ENCODE data around the gene DNAJC8.

The DNAJC8 gene

DNA sequence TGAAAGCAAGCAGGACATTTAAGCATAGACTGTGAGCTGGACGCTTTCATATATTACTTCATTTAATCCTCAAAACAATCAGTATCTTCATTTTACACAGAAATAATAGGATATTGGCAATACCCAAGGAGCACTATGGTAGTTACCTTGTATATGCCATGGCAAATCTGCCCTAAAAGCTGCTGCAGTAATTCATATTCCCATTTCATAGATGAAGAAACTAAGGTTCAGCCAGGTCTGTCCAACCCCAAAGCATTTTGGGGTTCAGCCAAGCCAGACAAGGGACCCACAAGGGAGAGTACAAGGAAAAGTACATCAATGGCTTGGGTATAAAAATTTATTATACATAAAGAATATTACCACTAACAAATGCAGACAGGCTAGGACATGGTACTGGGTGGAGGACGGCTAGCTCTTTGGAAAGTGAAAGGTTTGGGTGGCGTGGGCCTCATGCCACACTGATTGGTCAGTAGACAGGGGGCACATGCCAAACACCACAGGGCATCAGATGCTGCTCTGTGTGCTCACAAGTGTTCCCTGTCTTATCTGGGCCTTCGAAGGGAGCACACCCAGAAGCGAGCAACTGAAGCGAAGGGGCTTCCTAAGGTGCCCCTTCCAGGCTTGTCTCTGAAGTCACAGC lies 32.5 kb downstream of the DNAJC8 start:
- DNase-seq (ENCODE audit: low read depth in 2 of 2): no peak

GRCh38 chr1:28199328-28200233 lies 33.2 kb downstream of the DNAJC8 start:
- DNase-seq (ENCODE audit: low read depth in 2 of 2): peak; percentile 29 to 53

DNA sequence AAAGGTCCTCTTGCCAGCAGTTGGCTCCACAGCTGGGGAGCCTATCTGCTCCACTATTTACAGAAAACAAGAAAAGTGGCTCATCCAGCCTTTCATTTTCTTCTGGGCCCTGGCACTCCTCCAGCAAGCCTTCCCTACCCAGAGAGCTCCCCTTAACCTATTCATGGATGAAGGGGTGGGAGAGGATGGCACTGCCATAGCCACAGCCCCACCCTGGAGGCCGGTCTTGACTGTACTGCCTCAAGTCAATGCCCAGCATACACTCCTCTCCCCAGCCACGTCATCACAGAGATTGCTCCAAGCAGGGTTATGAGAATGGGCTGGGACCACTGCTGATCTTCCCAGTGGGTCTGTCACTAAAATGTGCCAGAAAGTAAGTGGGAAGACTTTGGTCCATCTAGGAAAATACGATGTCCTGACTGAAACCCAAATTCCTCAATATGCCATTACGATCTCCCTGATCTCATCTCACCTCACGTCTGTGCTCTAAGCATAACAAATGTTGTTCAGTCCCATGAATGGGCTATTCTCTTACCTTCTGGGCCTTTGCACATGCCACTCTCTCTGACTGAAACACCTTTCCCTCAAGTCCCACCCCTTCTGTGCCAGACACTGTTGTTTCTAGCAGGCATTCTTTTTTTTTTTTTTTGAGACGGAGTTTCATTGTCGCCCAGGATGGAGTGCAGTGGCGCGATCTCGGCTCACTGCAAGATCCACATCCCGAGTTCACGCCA lies 35.0 kb downstream of the DNAJC8 start:
- DNase-seq (ENCODE audit: low read depth in 2 of 2): no peak

DNA sequence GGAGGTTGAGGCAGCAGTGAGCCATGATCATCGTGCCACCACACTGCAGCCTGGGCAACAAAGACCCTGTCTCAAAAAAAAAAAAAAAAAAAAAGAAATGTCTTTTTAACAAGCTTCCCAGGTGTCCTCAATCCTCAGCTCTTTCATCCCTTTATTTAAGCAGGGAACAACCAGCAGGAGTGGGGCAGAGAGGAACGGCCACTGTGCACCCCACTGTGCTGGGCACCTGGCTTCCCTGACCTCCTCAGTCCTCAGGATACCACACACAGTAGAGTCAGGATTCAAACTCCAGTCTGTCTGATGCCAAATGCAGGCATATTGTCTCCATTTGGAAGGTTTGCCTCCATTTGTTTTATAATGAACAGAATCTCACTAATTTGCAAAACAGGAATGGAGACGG lies 36.5 kb downstream of the DNAJC8 start:
- DNase-seq (ENCODE audit: low read depth in 2 of 2): no peak

DNA sequence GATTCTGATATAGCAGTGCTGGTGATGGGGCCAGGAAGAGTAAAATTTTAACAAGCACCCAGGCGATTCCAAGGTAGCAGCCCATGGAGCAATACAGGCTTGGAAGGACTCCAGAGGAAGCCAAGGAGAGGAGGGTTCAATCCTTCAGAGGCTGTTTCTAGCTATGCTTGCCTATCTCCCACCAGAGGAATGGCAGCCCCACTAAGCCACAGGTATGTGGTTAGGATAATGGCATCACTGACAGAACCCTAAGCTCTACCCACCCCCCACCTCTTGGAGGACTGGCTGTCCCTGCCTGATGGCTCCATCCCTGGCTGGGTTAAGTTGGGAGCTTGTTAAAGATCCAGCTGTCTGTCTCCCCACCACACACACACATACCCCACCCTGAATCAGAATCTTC lies 37.0 kb downstream of the DNAJC8 start:
- DNase-seq (ENCODE audit: low read depth in 2 of 2): no peak

GRCh38 chr1:28194326-28195035 lies 38.3 kb downstream of the DNAJC8 start:
- no peak for DNase-seq (ENCODE audit: low read depth in 2 of 2)

DNA sequence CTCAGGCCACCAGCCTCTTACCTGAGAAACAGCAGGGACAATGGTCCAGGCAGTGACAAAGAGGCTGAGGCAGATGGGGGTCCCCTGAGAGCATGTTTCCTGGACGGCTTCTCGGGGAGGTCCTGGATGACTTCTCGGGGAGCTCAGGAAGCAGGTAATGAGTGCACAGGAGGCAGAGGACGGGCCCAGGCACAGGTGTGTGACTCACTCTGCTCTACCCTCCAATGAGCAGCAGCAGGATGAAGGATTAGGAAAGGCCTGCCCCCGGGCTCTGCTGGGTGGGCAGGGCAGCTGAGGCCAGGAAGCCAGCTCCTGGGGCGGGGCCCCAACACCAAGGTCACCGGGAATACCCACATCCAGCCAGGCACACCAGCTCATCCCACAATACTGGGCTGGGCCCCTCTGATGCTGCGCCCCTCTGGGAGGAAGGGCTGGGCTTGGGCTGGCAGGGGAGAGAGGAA lies 39.1 kb downstream of the DNAJC8 start:
- DNase-seq (ENCODE audit: low read depth in 2 of 2): no peak

GRCh38 chr1:28190996-28191645 lies 41.7 kb downstream of the DNAJC8 start:
- no peak for DNase-seq (ENCODE audit: low read depth in 2 of 2)

DNA sequence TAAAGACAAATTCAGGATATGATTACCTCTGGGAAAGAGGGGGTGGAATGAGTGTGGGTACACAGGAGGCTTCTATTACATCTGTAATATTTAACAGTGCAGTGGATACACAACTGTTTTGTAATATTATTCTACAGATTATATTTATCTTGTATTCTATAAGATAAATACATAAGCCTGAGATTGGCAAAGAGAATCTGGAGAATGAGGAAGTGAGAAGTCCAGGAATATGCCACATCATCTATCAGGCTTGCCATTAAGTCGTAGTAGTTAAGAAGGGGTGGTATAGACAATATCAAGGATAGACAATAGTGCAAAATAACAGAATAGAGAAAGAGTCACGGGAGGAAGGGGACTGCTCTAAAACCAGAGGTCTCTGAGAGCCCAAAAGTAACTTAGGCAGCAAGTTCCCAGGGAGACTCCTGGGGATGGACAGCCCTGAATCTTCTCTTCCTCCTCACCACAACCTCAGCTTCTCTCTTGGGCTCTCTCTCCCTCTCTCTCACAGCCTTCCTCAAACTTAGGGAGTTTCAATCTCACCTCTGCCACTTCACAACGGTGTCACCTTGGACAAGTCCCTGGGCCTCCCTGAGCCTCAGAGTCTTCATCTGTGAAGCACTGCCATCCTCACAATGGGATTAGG lies 42.4 kb downstream of the DNAJC8 start:
- DNase-seq (ENCODE audit: low read depth in 2 of 2): no peak

- no peak for DNase-seq (ENCODE audit: low read depth in 2 of 2)
These were observed 47.8 kb downstream of the DNAJC8 start for GRCh38 chr1:28185071-28185470.

GRCh38 chr1:28180306-28181305 lies 52.2 kb downstream of the DNAJC8 start:
- no peak for DNase-seq (ENCODE audit: low read depth in 2 of 2)

GRCh38 chr1:28178690-28179485 lies 53.9 kb downstream of the DNAJC8 start:
- DNase-seq (ENCODE audit: low read depth in 2 of 2): no peak

DNA sequence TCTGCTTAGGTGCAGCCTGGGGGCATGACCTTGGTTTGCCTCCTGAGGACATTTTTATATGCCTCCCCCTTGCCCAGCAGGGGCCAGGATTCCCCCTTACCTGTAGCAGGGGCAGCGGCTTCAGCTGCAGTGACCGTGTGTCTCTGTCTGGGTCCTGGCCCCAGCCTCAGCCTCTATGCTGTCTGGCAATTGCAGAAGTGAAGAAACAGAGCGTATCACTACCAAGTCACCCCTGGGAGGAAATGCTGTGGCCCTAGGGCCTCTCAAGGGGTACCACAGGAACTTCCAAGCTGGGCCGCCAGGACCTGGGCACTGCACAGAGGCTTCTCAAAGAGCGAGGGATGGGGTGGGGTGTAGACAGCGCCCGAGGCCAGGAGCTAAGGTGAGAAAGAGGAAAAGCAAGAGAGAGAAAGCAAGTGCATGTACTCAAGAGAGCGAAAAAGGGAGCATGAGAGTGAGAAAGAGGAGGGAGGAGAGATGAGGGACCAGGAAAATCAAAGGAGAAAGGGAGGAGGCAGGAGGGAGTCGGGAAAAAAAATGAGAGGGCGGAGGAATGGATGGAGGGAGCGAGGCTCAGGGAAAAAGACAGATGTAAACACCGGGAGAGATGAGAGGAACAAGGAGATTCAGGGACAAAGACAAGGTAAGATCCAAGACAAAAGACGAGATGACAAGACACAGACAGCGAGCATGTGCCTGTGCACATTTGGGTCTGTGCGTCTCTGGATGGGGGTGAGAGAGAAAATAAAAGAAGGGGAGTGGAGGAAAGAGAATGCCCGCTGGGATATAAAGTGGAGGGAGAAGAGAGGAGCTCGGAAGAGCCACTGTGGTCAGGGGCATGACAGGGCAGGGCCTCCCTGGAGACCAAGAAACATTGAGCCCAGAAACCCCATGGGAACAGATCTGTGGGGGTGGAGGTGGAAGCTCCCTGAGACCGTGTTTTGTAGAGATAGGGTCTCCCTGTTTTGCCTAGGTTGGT lies 56.0 kb downstream of the DNAJC8 start, which contains the start of gene PTAFR:
PTAFR (minus strand) TSS at position 199 of the 979 bp plus-strand sequence. CDS start 25,669 bp downstream, outside the sequence.
- DNase-seq (ENCODE audit: low read depth in 2 of 2): no peak

GRCh38 chr1:28175955-28176485 lies 56.8 kb downstream of the DNAJC8 start:
- DNase-seq (ENCODE audit: low read depth in 2 of 2): no peak

- no peak for DNase-seq (ENCODE audit: low read depth in 2 of 2)
These were observed 58.9 kb downstream of the DNAJC8 start for GRCh38 chr1:28173980-28174297.

DNA sequence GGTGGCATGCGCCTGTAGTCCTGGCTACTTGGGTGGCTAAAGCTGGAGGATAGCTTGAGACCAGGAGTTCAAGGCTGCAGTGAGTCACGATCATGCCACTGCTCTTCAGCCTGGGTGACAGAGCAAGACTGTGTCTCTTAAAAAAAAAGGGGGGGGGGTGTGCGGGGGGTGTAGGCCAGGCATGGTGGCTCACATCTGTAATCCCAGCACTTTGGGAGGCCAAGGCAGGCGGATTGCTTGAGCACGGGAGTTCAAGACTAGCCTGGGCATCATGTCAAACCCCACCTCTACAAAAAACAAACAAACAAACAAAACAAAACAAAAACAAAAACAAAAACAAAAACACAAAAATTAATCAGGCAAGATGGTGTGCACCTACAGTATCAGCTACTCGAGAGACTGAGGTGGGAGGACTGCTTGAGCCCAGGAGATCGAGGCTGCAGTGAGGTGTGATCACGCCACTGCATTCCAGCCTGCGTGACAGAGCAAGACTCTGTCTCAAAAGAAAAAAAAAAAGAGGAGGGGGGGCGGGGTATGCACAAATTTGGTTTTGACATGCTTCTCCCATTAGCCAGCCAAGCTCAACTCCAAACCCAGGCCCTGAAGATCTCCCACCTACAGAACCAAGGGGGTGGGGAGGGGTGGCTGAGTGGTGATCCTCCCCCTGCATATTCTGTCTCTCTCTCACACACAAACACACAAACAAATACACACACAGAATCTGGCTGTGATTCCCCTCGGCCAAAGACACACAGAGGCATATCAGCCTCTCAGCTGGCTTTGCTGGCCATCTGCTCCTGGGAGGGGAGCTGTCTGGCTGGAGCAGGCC lies 59.5 kb downstream of the DNAJC8 start:
- no peak for DNase-seq (ENCODE audit: low read depth in 2 of 2)
